GM21526 (cell line): ENCODE results near the gene HERPUD1.
"Not testable (repeated sequence)": the region's sequence is repeated elsewhere in the genome, so short reads cannot be mapped to it uniquely, and the experiment has no call there.

Experiments
- ATAC-seq: cut with Tn5 transposase; IDR thresholded peaks from one replicate; pipeline ENCODE4 v1.9.1; 2021; ENCODE audit warnings: moderate library complexity; ENCODE audit not compliant: unreplicated experiment, low FRiP score

Gene HERPUD1

GRCh38 chr16:56990407-56991286, 58.7 kb downstream of the HERPUD1 start:
- ATAC-seq, result no peak

GRCh38 chr16:56992431-56992830, 60.5 kb downstream of the HERPUD1 start:
- ATAC-seq, result not testable (repeated sequence)

- ATAC-seq, result no peak
Observed at GRCh38 chr16:56993204-56993603, 61.3 kb downstream of the HERPUD1 start.

GRCh38 chr16:56994311-56994710, 62.4 kb downstream of the HERPUD1 start:
- ATAC-seq, result no peak
